ENCODE results near the gene CTIF. TPM values are rescaled to one million over a fixed set of nuclear protein-coding genes. Genes with fewer than 3 reads are reported as not detected.

CTIF gene
- total and polyA plus RNA-seq, 4 donors, result 12.2 to 45.7 (median 32.6) TPM

DNA sequence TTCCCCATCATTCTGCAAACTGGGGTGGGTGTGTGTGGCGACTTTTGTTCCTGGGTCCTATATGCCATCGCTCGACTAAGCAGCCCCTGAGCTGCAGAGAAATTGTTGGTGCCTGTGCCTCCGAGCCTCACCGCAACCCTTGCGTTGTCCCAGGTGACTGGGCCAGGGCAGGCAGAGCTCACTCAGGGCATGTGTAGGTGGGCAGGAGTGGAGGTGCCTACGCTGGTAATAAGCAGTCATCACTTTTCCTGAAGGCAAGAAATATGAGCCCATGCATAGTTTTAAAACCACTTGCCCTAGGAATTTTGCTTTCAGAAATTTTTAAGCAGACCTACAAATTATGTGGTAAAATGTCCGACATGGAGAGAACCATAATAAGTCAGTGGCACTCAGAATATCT, 214.1 kb downstream of the CTIF start:
- ATAC-seq (ENCODE audit: insufficient read depth, low FRiP score), result no peak
- no peaks in the 10 kb centered on the region for H3K27me3 ChIP-seq (ENCODE audit: control insufficient read depth in 3 of 3, insufficient read depth in 3 of 3, low read length in 2 of 3)
- TF ChIP-seq CTCF (IDR thresholded peaks at IDR 0.05; ENCODE audit: control extremely low read depth, extremely low read depth), result no peak
- peaks cover 0 to 2% (median 0%) of the 10 kb centered on the region in 4 donors for H3K9me3 ChIP-seq (ENCODE audit: control insufficient read depth in 4 of 4, insufficient read depth in 3 of 4, low read length in 3 of 4)
- WGBS, 2 donors, result 96 to 97% methylated on average over 8 of the region's 8 CpGs
- H3K4me3 ChIP-seq, result no peak overlapping the region
- no peak overlapping the region for H3K27ac ChIP-seq (ENCODE audit: low read depth in 1 of 2, low read length in 1 of 2)
- peaks cover 0 to 9% (median 2%) of the 10 kb centered on the region in 5 donors for H3K4me1 ChIP-seq (ENCODE audit: control insufficient read depth in 5 of 5, insufficient read depth in 5 of 5, low read length in 5 of 5)
- H3K9ac ChIP-seq (ENCODE audit: insufficient read depth in 1 of 2, low read length in 2 of 2), result no peak overlapping the region
- DNase-seq, result no peak
- peaks cover 0 to 2% (median 0%) of the 10 kb centered on the region in 4 donors for H3K36me3 ChIP-seq (ENCODE audit: control insufficient read depth in 4 of 4, insufficient read depth in 4 of 4, low read length in 4 of 4)

- H3K27me3 ChIP-seq (ENCODE audit: control insufficient read depth in 3 of 3, insufficient read depth in 3 of 3, low read length in 2 of 3), result no peaks in the 10 kb centered on the region
- peaks cover 0 to 9% (median 2%) of the 10 kb centered on the region in 5 donors for H3K4me1 ChIP-seq (ENCODE audit: control insufficient read depth in 5 of 5, insufficient read depth in 5 of 5, low read length in 5 of 5)
- no peak overlapping the region for H3K9ac ChIP-seq (ENCODE audit: insufficient read depth in 1 of 2, low read length in 2 of 2)
- 92 to 94% methylated on average over 11 of the region's 11 CpGs for WGBS, 2 donors
- H3K9me3 ChIP-seq (ENCODE audit: control insufficient read depth in 4 of 4, insufficient read depth in 3 of 4, low read length in 3 of 4), result peaks cover 0 to 2% (median 0%) of the 10 kb centered on the region in 4 donors
- ATAC-seq (ENCODE audit: insufficient read depth, low FRiP score), result no peak
- H3K27ac ChIP-seq (ENCODE audit: low read depth in 1 of 2, low read length in 1 of 2), result no peak overlapping the region
- no peak for DNase-seq
- peaks cover 0 to 5% (median 2%) of the 10 kb centered on the region in 4 donors for H3K36me3 ChIP-seq (ENCODE audit: control insufficient read depth in 4 of 4, insufficient read depth in 4 of 4, low read length in 4 of 4)
- no peak overlapping the region for H3K4me3 ChIP-seq
- TF ChIP-seq CTCF (IDR thresholded peaks at IDR 0.05; ENCODE audit: control extremely low read depth, extremely low read depth), result no peak
Measured at GRCh38 chr18:48753691-48754090, 214.9 kb downstream of the CTIF start.

DNA sequence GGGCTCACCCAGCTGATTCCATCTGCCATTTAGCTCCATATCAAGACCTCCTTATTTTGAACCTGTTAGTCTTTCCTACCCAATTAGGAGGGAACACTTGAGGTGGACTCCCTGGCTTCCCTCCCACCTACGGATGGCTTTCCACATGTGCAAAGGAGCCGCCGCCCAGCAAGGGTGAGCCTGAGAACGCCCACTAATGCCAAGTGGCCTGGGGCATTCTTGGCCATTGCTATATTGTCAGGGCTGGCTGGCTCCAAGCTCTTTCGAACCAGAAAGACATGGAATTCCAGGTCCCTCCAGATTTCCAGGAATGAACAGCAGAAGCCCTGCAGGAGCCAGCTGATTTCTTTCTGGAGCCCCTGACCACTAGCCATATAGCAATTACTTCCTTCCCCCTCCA, 215.7 kb downstream of the CTIF start:
- Histone ChIP-seq H3K27me3 (ENCODE audit: control insufficient read depth in 3 of 3, insufficient read depth in 3 of 3, low read length in 2 of 3) (no peaks in the 10 kb centered on the region), H3K9ac (ENCODE audit: insufficient read depth in 1 of 2, low read length in 2 of 2) (no peak overlapping the region), H3K27ac (ENCODE audit: low read depth in 1 of 2, low read length in 1 of 2) (no peak overlapping the region), H3K36me3 (ENCODE audit: control insufficient read depth in 4 of 4, insufficient read depth in 4 of 4, low read length in 4 of 4) (peaks cover 0 to 9% (median 2%) of the 10 kb centered on the region in 4 donors), H3K4me1 (ENCODE audit: control insufficient read depth in 5 of 5, insufficient read depth in 5 of 5, low read length in 5 of 5) (peaks cover 0 to 9% (median 2%) of the 10 kb centered on the region in 5 donors), H3K9me3 (ENCODE audit: control insufficient read depth in 4 of 4, insufficient read depth in 3 of 4, low read length in 3 of 4) (peaks cover 0 to 2% (median 0%) of the 10 kb centered on the region in 4 donors), H3K4me3 (no peak overlapping the region)
- ATAC-seq (ENCODE audit: insufficient read depth, low FRiP score) (no peak), DNase-seq (no peak)
- 90 to 91% methylated on average over 5 of the region's 5 CpGs for WGBS, 2 donors
- no peak for TF ChIP-seq CTCF (IDR thresholded peaks at IDR 0.05; ENCODE audit: control extremely low read depth, extremely low read depth)

- Histone ChIP-seq H3K36me3 (ENCODE audit: control insufficient read depth in 4 of 4, insufficient read depth in 4 of 4, low read length in 4 of 4) (peaks cover 0 to 9% (median 2%) of the 10 kb centered on the region in 4 donors), H3K4me3 (no peak overlapping the region), H3K9ac (ENCODE audit: insufficient read depth in 1 of 2, low read length in 2 of 2) (no peak overlapping the region), H3K27me3 (ENCODE audit: control insufficient read depth in 3 of 3, insufficient read depth in 3 of 3, low read length in 2 of 3) (no peaks in the 10 kb centered on the region), H3K4me1 (ENCODE audit: control insufficient read depth in 5 of 5, insufficient read depth in 5 of 5, low read length in 5 of 5) (peaks cover 0 to 9% (median 2%) of the 10 kb centered on the region in 5 donors), H3K9me3 (ENCODE audit: control insufficient read depth in 4 of 4, insufficient read depth in 3 of 4, low read length in 3 of 4) (peaks cover 0 to 2% (median 0%) of the 10 kb centered on the region in 4 donors), H3K27ac (ENCODE audit: low read depth in 1 of 2, low read length in 1 of 2) (no peak overlapping the region)
- WGBS, 2 donors, result 79 to 87% methylated on average over 6 of the region's 6 CpGs
- ATAC-seq (ENCODE audit: insufficient read depth, low FRiP score) (no peak), DNase-seq (no peak)
- no peak for TF ChIP-seq CTCF (IDR thresholded peaks at IDR 0.05; ENCODE audit: control extremely low read depth, extremely low read depth)
Measured at GRCh38 chr18:48754993-48755473, 216.2 kb downstream of the CTIF start.
